ENCODE data around the gene GPR137B. TPM values are rescaled to one million over a fixed set of nuclear protein-coding genes. Genes with fewer than 3 reads are reported as not detected.

GPR137B gene
- total and polyA plus RNA-seq, 2 experiments from 2014 or later: 4.5 to 11.1 TPM

GRCh38 chr1:236114076-236114747, 28.1 kb upstream of the GPR137B start:
- no peak overlapping the region for H2AFZ ChIP-seq
- ATAC-seq: no peak
- DNase-seq (ENCODE audit: low spot score): no peak
- no peaks in the 10 kb centered on the region for H3F3A ChIP-seq (replicated peaks; ENCODE audit: low read depth)
- Mint-ChIP-seq H3K36me3 (ENCODE audit: low read depth) (no peaks in the 10 kb centered on the region), H3K27ac (no peak overlapping the region), H3K4me3 (no peak overlapping the region), H3K4me1 (peaks cover 4% of the 10 kb centered on the region; the same call in 2 of the 3 replicates), H3K9me3 (no peaks in the 10 kb centered on the region), H3K27me3 (ENCODE audit: insufficient read depth, low read depth, poor library complexity) (peaks cover 4% of the 10 kb centered on the region)
- no peak overlapping the region for H3K4me3 ChIP-seq
- H3K27ac ChIP-seq (ENCODE audit: low read depth): no peak overlapping the region
- H3K27me3 ChIP-seq (ENCODE audit: insufficient read depth): no peaks in the 10 kb centered on the region
- no peaks in the 10 kb centered on the region for H3K4me1 ChIP-seq (ENCODE audit: insufficient read depth)
- no peak for TF ChIP-seq JUNB (IDR thresholded peaks at IDR 0.05; ENCODE audit: unreplicated experiment)
- TF ChIP-seq NANOG (IDR thresholded peaks at IDR 0.05; ENCODE audit: borderline replicate concordance): no peak
- no peak for TF ChIP-seq ZNF114 (CRISPR knock-in tag; IDR thresholded peaks at IDR 0.05)
- no peak for TF ChIP-seq EZH2 (IDR thresholded peaks at IDR 0.05; ENCODE audit: low read depth, unreplicated experiment)
- TF ChIP-seq ZNF331 (CRISPR knock-in tag; IDR thresholded peaks at IDR 0.05; ENCODE audit: low read depth): no peak
- no peak for TF ChIP-seq ZNF462 (CRISPR knock-in tag; IDR thresholded peaks at IDR 0.05)
- no peak for TF ChIP-seq CREB1 (CRISPR knock-in tag; IDR thresholded peaks at IDR 0.05; ENCODE audit: low read depth)
- no peak for TF ChIP-seq POLR2AphosphoS5 (IDR thresholded peaks at IDR 0.05; ENCODE audit: low read depth)
- TF ChIP-seq CTCF (conservative IDR thresholded peaks at IDR 0.05; ENCODE audit: low read depth in 2 of 2): no peak
- no peak for TF ChIP-seq EZH2phosphoT487 (IDR thresholded peaks at IDR 0.05; ENCODE audit: unreplicated experiment)
- no peak for TF ChIP-seq STAT1 (IDR thresholded peaks at IDR 0.05; ENCODE audit: unreplicated experiment)
- no peak for TF ChIP-seq REST (IDR thresholded peaks at IDR 0.05; ENCODE audit: unreplicated experiment)
- TF ChIP-seq ETS1 (IDR thresholded peaks at IDR 0.05): no peak
- no peaks in the 10 kb centered on the region for H3K9me2 ChIP-seq (ENCODE audit: insufficient read depth)
- H4K20me1 ChIP-seq (replicated peaks; ENCODE audit: insufficient read depth): no peaks in the 10 kb centered on the region
- no peak overlapping the region for H3K4me2 ChIP-seq
- no peaks in the 10 kb centered on the region for H3K79me2 ChIP-seq (replicated peaks; ENCODE audit: insufficient read depth)
- H3K36me3 ChIP-seq (ENCODE audit: insufficient read depth): no peaks in the 10 kb centered on the region
